Mesenchymal stem cell (in vitro differentiated cells and primary cell): ENCODE measurements around the gene CAPN15.

ENCODE experiments used
- DNase-seq: peaks from one replicate; pipeline ENCODE4 v3.0.0-alpha.2; 2013
- H2AFZ ChIP-seq: one replicate; pipeline ENCODE4 v1.6.1; 2013; ENCODE audit warnings: low read depth, mild to moderate bottlenecking, control low read depth, inconsistent platforms, low read length, moderate library complexity
- H2AK5ac ChIP-seq: 2 replicates; pipeline ENCODE4 v1.6.1; 2013; ENCODE audit warnings: low read length, moderate library complexity, mild to moderate bottlenecking, inconsistent platforms; ENCODE audit not compliant: severe bottlenecking
- H2BK120ac ChIP-seq: one replicate; pipeline ENCODE4 v1.6.1; 2013; ENCODE audit warnings: low read depth, mild to moderate bottlenecking, inconsistent platforms, low read length, moderate library complexity
- H2BK12ac ChIP-seq, 2 experiments: one replicate each; pipeline ENCODE4 v1.6.1; 2013; ENCODE audit warnings: inconsistent platforms in 2 of 2, low read length in 2 of 2, mild to moderate bottlenecking in 2 of 2, moderate library complexity in 2 of 2, control low read depth in 1 of 2
- H2BK15ac ChIP-seq: one replicate; pipeline ENCODE4 v1.6.1; 2013; ENCODE audit warnings: mild to moderate bottlenecking, low read depth, inconsistent platforms; ENCODE audit not compliant: poor library complexity, severe bottlenecking
- H2BK5ac ChIP-seq: 2 replicates; pipeline ENCODE4 v1.6.1; 2013; ENCODE audit warnings: low read depth, mild to moderate bottlenecking, low read length, control low read depth, inconsistent platforms; ENCODE audit not compliant: poor library complexity, severe bottlenecking
- H3K14ac ChIP-seq, 2 experiments: one replicate each; pipeline ENCODE4 v1.6.1; 2013; ENCODE audit warnings: inconsistent platforms in 2 of 2, low read length in 2 of 2, control low read depth in 1 of 2, mild to moderate bottlenecking in 1 of 2, moderate library complexity in 1 of 2
- H3K18ac ChIP-seq, 2 experiments: one replicate each; pipeline ENCODE4 v1.6.1; 2013; ENCODE audit warnings: inconsistent platforms in 2 of 2, low read length in 2 of 2, control low read depth in 1 of 2, low read depth in 1 of 2, mild to moderate bottlenecking in 1 of 2
- H3K23ac ChIP-seq, 2 experiments: one replicate each; pipeline ENCODE4 v1.6.1; 2013; ENCODE audit warnings: inconsistent platforms in 2 of 2, low read length in 2 of 2, mild to moderate bottlenecking in 2 of 2, moderate library complexity in 2 of 2, control low read depth in 1 of 2
- H3K27ac ChIP-seq: 2 replicates; pipeline ENCODE4 v1.5.1; 2013; ENCODE audit warnings: mild to moderate bottlenecking, moderate library complexity, low read length, control low read depth, inconsistent platforms; ENCODE audit not compliant: poor library complexity, severe bottlenecking
- H3K27me3 ChIP-seq, 2 experiments: 2 replicates each; pipeline versions ENCODE4 v1.6.1 to v1.7.0; 2013; ENCODE audit warnings: low read length in 2 of 2, mild to moderate bottlenecking in 2 of 2, moderate library complexity in 2 of 2, control low read depth in 1 of 2, inconsistent platforms in 1 of 2; ENCODE audit not compliant: control insufficient read depth in 1 of 2, insufficient read depth in 1 of 2
- H3K36me3 ChIP-seq, 2 experiments: 2 replicates each; pipeline versions ENCODE4 v1.6.1 to v1.7.0; 2013; ENCODE audit warnings: low read length in 2 of 2, control low read depth in 1 of 2, inconsistent platforms in 1 of 2, low read depth in 1 of 2, mild to moderate bottlenecking in 1 of 2; ENCODE audit not compliant: insufficient read depth in 2 of 2, control insufficient read depth in 1 of 2
- H3K4ac ChIP-seq, 2 experiments: one replicate each; pipeline ENCODE4 v1.6.1; 2013; ENCODE audit warnings: inconsistent platforms in 2 of 2, low read length in 2 of 2, mild to moderate bottlenecking in 2 of 2, moderate library complexity in 2 of 2, control low read depth in 1 of 2, low read depth in 1 of 2
- H3K4me1 ChIP-seq: 2 replicates; pipeline ENCODE4 v1.6.1; 2013; ENCODE audit warnings: low read depth, low read length, control low read depth; ENCODE audit not compliant: control insufficient read depth, insufficient read depth
- H3K4me2 ChIP-seq: 2 replicates; pipeline ENCODE4 v1.6.1; 2013; ENCODE audit warnings: low read length, mild to moderate bottlenecking, inconsistent platforms; ENCODE audit not compliant: poor library complexity, severe bottlenecking
- H3K4me3 ChIP-seq, 2 experiments: 2 replicates each; pipeline versions ENCODE4 v1.5.1 to v1.7.0; 2013; ENCODE audit warnings: low read length in 2 of 2, mild to moderate bottlenecking in 2 of 2, control low read depth in 1 of 2, low read depth in 1 of 2; ENCODE audit not compliant: insufficient read depth in 1 of 2
- H3K79me1 ChIP-seq: replicated peaks from 2 replicates; pipeline ENCODE4 v1.6.1; 2013; ENCODE audit warnings: mild to moderate bottlenecking, control low read depth, low read length, inconsistent platforms; ENCODE audit not compliant: poor library complexity, severe bottlenecking
- H3K9ac ChIP-seq: 2 replicates; pipeline ENCODE4 v1.7.0; 2013; ENCODE audit warnings: mild to moderate bottlenecking, low read length, moderate library complexity
- H3K9me3 ChIP-seq: 2 replicates; pipeline ENCODE4 v1.7.0; 2013; ENCODE audit warnings: mild to moderate bottlenecking, low read length; ENCODE audit not compliant: control insufficient read depth
- H4K8ac ChIP-seq: one replicate; pipeline ENCODE4 v1.6.1; 2013; ENCODE audit warnings: inconsistent platforms, mild to moderate bottlenecking, low read length, moderate library complexity
- H4K91ac ChIP-seq: one replicate; pipeline ENCODE4 v1.6.1; 2013; ENCODE audit warnings: mild to moderate bottlenecking, low read length, inconsistent platforms
- WGBS: methylation state at CpG from one replicate; pipeline ENCODE4 v1.1.7; 2013; ENCODE audit warnings: mixed read lengths; 5-methylcytosine and 5-hydroxymethylcytosine counted together

The CAPN15 gene

DNA sequence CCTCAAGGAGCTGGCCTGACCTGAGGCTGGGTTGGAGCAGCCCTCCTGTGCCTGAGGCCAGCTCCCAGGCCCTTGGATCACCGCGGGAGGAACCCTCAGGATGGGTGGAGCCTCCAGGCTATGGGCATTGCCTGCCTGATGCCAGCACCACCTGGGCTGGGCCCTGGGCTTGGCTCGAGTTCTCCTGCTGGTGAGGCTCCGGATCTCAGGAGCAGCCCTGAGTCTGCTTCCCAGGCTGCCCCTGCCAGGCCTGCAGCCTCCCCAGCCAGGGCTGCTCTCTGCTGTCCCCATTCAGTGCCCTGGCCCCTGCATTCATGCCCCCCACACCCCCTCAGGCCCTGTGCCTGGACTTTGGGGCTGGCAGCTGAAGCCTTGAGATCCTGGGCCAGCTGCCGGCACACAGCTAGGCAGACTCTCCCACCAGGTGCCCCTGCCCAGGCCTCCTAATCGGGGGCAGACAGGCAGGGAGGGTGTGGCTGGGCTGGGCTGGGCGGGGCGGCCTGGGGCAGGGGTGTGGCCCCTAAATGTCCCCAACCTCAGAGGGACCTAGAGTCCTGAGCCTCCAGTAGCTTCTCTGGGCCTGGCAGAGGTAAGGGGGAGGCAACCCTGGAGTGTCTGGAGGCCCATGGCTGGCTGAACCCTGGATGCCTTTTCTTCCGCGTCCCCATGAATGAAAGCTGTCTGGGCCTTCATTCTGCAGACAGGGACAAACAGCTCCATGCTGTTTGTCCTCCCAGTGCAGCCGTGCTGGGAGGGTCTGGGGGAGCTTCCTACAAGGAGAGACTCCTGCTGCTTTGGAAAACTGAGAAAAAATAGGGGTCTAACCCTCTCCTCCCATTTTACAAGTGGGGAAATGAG lies 41.1 kb downstream of the CAPN15 start:
- DNase-seq, result no peak
- Histone ChIP-seq H3K4me2 (peak overlapping the region; percentile 74), H3K23ac (no peak overlapping the region), H4K91ac (no peak overlapping the region), H2BK5ac (no peak overlapping the region), H2AK5ac (peak overlapping the region; percentile 13), H3K27me3 (no peaks in the 10 kb centered on the region), H3K9me3 (no peaks in the 10 kb centered on the region), H2BK12ac (peak overlapping the region in 1 of 2 experiments; percentile 45), H3K36me3 (peaks cover 0 to 17% of the 10 kb centered on the region in 2 experiments), H2AFZ (no peak overlapping the region), H3K27ac (no peak overlapping the region), H2BK120ac (no peak overlapping the region), H3K4ac (peak overlapping the region in 1 of 2 experiments; percentile 62), H3K4me3 (peak overlapping the region in 1 of 2 experiments; percentile 77), H4K8ac (peak overlapping the region; percentile 35), H3K79me1 (peaks cover 11% of the 10 kb centered on the region), H3K4me1 (peaks cover 65% of the 10 kb centered on the region), H3K9ac (peak overlapping the region; percentile 84), H3K14ac (no peak overlapping the region), H2BK15ac (peak overlapping the region; percentile 26), H3K18ac (no peak overlapping the region)
- 85% methylated on average over 11 of the region's 11 CpGs for WGBS

DNA sequence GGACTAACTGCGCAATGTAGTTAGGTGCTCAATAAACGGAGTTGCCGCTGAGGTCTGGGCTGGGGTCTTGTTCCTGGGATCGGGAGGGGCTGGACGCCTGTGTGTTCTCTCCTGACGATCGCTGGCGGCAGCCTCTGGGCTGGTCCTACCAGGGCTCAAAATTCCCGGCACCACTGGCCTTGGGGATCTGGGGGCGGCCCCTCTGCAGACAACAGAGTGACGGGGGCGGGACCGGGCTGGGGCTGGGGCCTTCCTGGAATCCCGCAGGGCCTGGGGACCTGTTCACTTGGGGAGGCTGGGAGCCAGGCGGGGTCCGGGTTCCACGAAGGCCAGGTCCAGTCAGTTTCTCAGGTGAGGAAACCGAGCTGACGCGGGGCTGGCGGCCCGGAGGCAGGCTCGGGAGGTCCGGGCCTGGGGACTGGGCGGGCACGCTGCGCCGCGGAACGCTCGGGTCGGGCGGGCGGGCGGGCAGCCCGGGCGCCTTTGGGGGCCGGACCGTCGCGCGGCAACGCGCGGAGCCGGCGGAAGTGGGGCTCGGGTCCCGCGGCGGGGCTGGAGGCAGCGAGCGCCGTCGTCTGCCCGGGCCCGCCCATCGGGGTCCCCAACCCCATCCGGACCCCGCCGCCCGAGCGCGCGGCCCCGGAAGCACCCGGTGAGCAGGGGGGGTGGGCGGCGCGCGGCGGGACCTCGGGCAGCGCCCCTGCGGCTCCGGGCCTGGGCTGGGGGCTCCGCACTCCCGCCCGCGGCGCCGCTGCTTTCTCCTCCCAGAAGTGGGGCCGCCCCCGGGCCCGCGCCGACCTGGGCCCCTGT lies 42.1 kb downstream of the CAPN15 start, which contains the start of gene PIGQ:
PIGQ (plus strand) TSS at position 524 of the 810 bp plus-strand sequence. CDS start 4,107 bp downstream, outside the sequence.
- peak within 1 kb of the TSS; percentile 77 to 85 for H3K18ac ChIP-seq

DNA sequence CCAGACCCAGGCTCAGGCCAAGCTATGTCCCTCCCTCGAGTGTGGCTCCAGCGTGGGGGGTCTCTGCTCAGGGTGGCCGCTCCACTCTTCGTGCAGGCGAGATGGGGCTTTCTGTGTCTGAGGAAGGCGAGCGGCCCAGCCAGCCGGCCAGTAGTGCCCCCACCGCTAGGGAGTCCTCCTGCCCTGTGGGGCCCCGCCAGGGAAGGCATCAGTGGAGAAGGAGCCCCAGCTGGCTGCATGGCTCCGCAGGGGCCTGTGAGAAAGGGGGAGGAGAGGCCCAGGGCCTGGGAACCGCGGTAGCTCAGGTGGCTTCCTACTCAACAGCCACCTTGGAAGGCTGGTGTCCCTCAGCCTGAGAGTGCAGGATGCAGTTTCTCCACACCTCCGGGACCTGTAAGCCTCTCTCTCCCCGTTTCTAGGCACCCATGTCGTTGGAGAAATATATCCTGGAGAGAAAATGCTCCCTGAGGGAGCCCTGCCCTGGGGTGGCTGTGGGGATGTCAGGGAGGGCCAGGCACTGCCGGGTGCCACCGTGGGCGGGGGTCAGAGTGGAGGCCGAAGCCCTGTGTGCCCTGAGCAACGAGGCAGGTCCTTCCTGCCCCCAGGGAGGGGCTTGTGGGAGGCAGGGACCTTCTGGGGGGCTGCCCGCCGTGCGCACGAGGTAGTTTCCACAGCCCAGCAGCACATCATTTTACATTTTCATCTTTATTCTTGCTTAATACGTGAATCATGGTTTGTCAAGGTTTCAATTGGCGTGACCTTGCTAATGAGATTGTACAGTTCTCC lies 45.5 kb downstream of the CAPN15 start:
- DNase-seq, result no peak
- H4K91ac ChIP-seq, result no peak overlapping the region
- H3K4ac ChIP-seq, result no peak overlapping the region
- H3K27ac ChIP-seq, result no peak overlapping the region
- no peak overlapping the region for H4K8ac ChIP-seq
- H3K18ac ChIP-seq, result no peak overlapping the region
- no peak overlapping the region for H2BK12ac ChIP-seq
- WGBS, result 95% methylated on average over 26 of the region's 27 CpGs
- no peak overlapping the region for H2BK5ac ChIP-seq
- no peak overlapping the region for H3K9ac ChIP-seq
- H2AFZ ChIP-seq, result no peak overlapping the region
- H2BK120ac ChIP-seq, result no peak overlapping the region
- H2AK5ac ChIP-seq, result no peak overlapping the region
- H3K23ac ChIP-seq, result no peak overlapping the region
- peaks cover 48% of the 10 kb centered on the region for H3K4me1 ChIP-seq
- H3K9me3 ChIP-seq, result no peaks in the 10 kb centered on the region
- H3K36me3 ChIP-seq, result peaks cover 21 to 55% of the 10 kb centered on the region in 2 experiments
- H3K4me2 ChIP-seq, result no peak overlapping the region
- H3K79me1 ChIP-seq, result peaks cover 37% of the 10 kb centered on the region
- H3K27me3 ChIP-seq, result no peaks in the 10 kb centered on the region
- no peak overlapping the region for H3K4me3 ChIP-seq
- H2BK15ac ChIP-seq, result no peak overlapping the region
- H3K14ac ChIP-seq, result no peak overlapping the region

More for the DNA sequence above, 42.1 kb downstream of the CAPN15 start, which contains the start of gene PIGQ:
- Histone ChIP-seq H2BK12ac (no peak within 1 kb of the TSS), H3K4me2 (peak within 1 kb of the TSS; percentile 94), H3K14ac (peak within 1 kb of the TSS in 1 of 2 experiments; percentile 55), H3K27ac (peak within 1 kb of the TSS; percentile 16), H2BK5ac (peak within 1 kb of the TSS; percentile 92), H3K23ac (peak within 1 kb of the TSS in 1 of 2 experiments; percentile 20), H3K27me3 (no peaks in the 10 kb centered on the region), H3K79me1 (peaks cover 21% of the 10 kb centered on the region), H4K8ac (peak within 1 kb of the TSS; percentile 96), H3K9me3 (no peaks in the 10 kb centered on the region), H2AK5ac (no peak within 1 kb of the TSS), H3K36me3 (peaks cover 7 to 27% of the 10 kb centered on the region in 2 experiments), H2AFZ (peak within 1 kb of the TSS; percentile 62), H3K4me3 (peak within 1 kb of the TSS; percentile 88 to 90), H2BK15ac (peak within 1 kb of the TSS; percentile 91), H3K9ac (peak within 1 kb of the TSS; percentile 88), H3K4ac (peak within 1 kb of the TSS; percentile 51 to 62), H3K4me1 (peaks cover 65% of the 10 kb centered on the region), H2BK120ac (peak within 1 kb of the TSS; percentile 58), H4K91ac (peak within 1 kb of the TSS; percentile 90)
- 4% methylated on average over 54 of the region's 87 CpGs for WGBS
- DNase-seq, result peak; percentile 79
